ENCODE data around the gene AREG.
"Not testable (repeated sequence)": the region's sequence is repeated elsewhere in the genome, so short reads cannot be mapped to it uniquely, and the experiment has no call there.

The AREG gene

GRCh38 chr4:74444891-74445642 is at the start of gene AREG:
AREG (plus strand) TSS chr4:74445136; CDS start chr4:74445346, 210 bp downstream.
- no peak for DNase-seq

GRCh38 chr4:74395633-74396032 is 49.3 kb upstream of the AREG start:
- DNase-seq = no peak

- no peak for DNase-seq
Measured at GRCh38 chr4:74397748-74398426, 47.0 kb upstream of the AREG start.

- not testable (repeated sequence) for DNase-seq
Measured at GRCh38 chr4:74398894-74399589, 45.9 kb upstream of the AREG start.

GRCh38 chr4:74400395-74400794 is 44.5 kb upstream of the AREG start:
- DNase-seq = no peak

GRCh38 chr4:74402692-74403456 is 42.1 kb upstream of the AREG start:
- no peak for DNase-seq

GRCh38 chr4:74407891-74408290 is 37.0 kb upstream of the AREG start:
- DNase-seq = no peak

- no peak for DNase-seq
Measured at GRCh38 chr4:74408639-74409038, 36.3 kb upstream of the AREG start.

- no peak for DNase-seq
Measured at GRCh38 chr4:74410272-74410671, 34.7 kb upstream of the AREG start.

GRCh38 chr4:74412225-74412624 is 32.7 kb upstream of the AREG start:
- DNase-seq = no peak

GRCh38 chr4:74413265-74413664 is 31.7 kb upstream of the AREG start:
- DNase-seq = no peak

- DNase-seq = no peak
Measured at GRCh38 chr4:74414149-74414809, 30.7 kb upstream of the AREG start.

GRCh38 chr4:74415602-74416300 is 29.2 kb upstream of the AREG start:
- no peak for DNase-seq

GRCh38 chr4:74418063-74418670 is 26.8 kb upstream of the AREG start:
- DNase-seq = no peak

GRCh38 chr4:74420863-74421262 is 24.1 kb upstream of the AREG start:
- no peak for DNase-seq

GRCh38 chr4:74423104-74423503 is 21.8 kb upstream of the AREG start:
- DNase-seq = no peak

- no peak for DNase-seq
Measured at GRCh38 chr4:74424111-74424510, 20.8 kb upstream of the AREG start.

GRCh38 chr4:74426101-74426500 is 18.8 kb upstream of the AREG start:
- DNase-seq = no peak

GRCh38 chr4:74428276-74428675 is 16.7 kb upstream of the AREG start:
- no peak for DNase-seq

GRCh38 chr4:74431113-74431826 is 13.7 kb upstream of the AREG start:
- peak; percentile 72 for DNase-seq

- DNase-seq = no peak
Measured at GRCh38 chr4:74433043-74433442, 11.9 kb upstream of the AREG start.

Data from GF-D8 (cell line).